Measurements from ENCODE around the gene KCTD7.

DNA sequence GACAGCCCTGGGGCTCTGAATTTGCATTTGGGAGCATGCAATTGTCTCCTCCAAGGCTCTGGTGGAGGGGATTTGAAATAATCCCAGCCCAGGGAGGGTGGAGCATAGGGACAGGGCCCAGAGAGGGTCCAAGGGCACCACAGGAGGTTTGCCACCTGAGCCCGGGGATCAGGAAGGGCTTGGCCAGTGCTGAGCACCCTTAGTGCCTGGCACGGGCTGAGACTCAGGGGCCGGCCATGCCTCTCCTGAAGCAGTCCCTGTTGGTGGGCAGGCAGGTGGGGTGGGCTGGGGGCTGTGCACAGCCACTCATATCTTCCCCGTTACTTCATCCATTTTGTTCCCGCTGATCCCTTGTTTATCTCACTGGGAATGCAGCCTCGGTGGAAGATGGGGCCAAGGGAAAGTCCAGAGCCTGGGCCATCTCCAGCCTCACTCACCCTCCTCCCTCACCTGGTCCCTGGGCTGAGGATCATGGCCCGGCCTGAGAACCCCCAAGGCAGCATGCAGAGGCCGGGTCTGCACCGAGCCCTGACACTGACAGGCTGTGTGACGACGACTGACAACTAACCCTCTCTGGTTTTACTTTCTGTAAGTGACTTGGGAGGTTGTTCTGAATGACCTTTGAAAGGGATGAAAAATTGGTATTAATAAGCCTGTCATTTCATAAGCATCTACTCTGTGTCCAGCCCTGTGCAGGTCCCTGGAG, 38.5 kb downstream of the KCTD7 start:
- TF ChIP-seq, protein P1, sequence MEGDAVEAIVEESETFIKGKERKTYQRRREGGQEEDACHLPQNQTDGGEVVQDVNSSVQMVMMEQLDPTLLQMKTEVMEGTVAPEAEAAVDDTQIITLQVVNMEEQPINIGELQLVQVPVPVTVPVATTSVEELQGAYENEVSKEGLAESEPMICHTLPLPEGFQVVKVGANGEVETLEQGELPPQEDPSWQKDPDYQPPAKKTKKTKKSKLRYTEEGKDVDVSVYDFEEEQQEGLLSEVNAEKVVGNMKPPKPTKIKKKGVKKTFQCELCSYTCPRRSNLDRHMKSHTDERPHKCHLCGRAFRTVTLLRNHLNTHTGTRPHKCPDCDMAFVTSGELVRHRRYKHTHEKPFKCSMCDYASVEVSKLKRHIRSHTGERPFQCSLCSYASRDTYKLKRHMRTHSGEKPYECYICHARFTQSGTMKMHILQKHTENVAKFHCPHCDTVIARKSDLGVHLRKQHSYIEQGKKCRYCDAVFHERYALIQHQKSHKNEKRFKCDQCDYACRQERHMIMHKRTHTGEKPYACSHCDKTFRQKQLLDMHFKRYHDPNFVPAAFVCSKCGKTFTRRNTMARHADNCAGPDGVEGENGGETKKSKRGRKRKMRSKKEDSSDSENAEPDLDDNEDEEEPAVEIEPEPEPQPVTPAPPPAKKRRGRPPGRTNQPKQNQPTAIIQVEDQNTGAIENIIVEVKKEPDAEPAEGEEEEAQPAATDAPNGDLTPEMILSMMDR (IDR thresholded peaks at IDR 0.05), result no peak
- no peak for TF ChIP-seq POLR2A (IDR thresholded peaks at IDR 0.05)
- no peak for TF ChIP-seq POLR2AphosphoS5 (IDR thresholded peaks at IDR 0.05)
- TF ChIP-seq EP300 (IDR thresholded peaks at IDR 0.05), result no peak

Measured in stomach (tissue), 4 donors.